ENCODE results near the gene CRHR1.

GRCh38 chr17:45877467-45877866 lies 93.3 kb downstream of the CRHR1 start:
- TF ChIP-seq YY1 (IDR thresholded peaks at IDR 0.05; ENCODE audit: insufficient read depth, insufficient read length) (no peak), ZNF274 (IDR thresholded peaks at IDR 0.05; ENCODE audit: low read depth, low read length) (no peak), SUZ12 (IDR thresholded peaks at IDR 0.05; ENCODE audit: extremely low read depth, insufficient read depth, insufficient read length) (no peak)
